Activated CD4-positive, alpha-beta T cell treated with anti-CD3 and anti-CD28 coated beads for 36 hours (primary cell): ENCODE measurements around the gene RUNX3. TPM values are rescaled to one million over a fixed set of nuclear protein-coding genes. Genes with fewer than 3 reads are reported as not detected.
"Not testable (repeated sequence)": the region's sequence is repeated elsewhere in the genome, so short reads cannot be mapped to it uniquely, and the experiment has no call there.

ENCODE experiments used
- ATAC-seq: fragments of 200-7000 bp; cut with Tn5 transposase; one replicate; pipeline ENCODE4 v1.10.0; 2021; ENCODE audit warnings: mild to moderate bottlenecking, moderate library complexity
- CTCF ChIA-PET: fragments of 350-600 bp; sonication (Branson Sonifier 250); formaldehyde crosslinking; loops from one replicate; lab custom pipeline; 2021; ENCODE audit warnings: antibody characterized with exemption; lab: Charles Lee
- POLR2A ChIA-PET: fragments of 350-600 bp; sonication (Branson Sonifier 250); formaldehyde crosslinking; loops from one replicate; lab custom pipeline; 2021; ENCODE audit warnings: antibody characterized with exemption, inconsistent platforms; lab: Charles Lee
- DNase-seq: peaks from one replicate; pipeline ENCODE4 v3.0.0-alpha.2; 2020
- H3K27ac Mint-ChIP-seq: one replicate; pipeline ENCODE4 v1.8.0; 2021; ENCODE audit warnings: mixed read lengths
- H3K27me3 Mint-ChIP-seq: one replicate; pipeline ENCODE4 v1.8.0; 2021; ENCODE audit warnings: mixed read lengths
- H3K36me3 Mint-ChIP-seq: one replicate; pipeline ENCODE4 v1.8.0; 2021; ENCODE audit warnings: low read depth, mixed read lengths
- H3K4me1 Mint-ChIP-seq: one replicate; pipeline ENCODE4 v1.8.0; 2021; ENCODE audit warnings: mixed read lengths
- H3K4me3 Mint-ChIP-seq: one replicate; pipeline ENCODE4 v1.8.0; 2021; ENCODE audit warnings: mild to moderate bottlenecking, moderate library complexity, mixed read lengths
- H3K9me3 Mint-ChIP-seq: one replicate; pipeline ENCODE4 v1.8.0; 2021; ENCODE audit warnings: low read depth, mixed read lengths
- intact Hi-C, 2 experiments: fragments of 100-400 bp; cut with DNase I in 1 of 2; cut with micrococcal nuclease in 1 of 2; formaldehyde crosslinking; loops; one replicate each; pipeline versions ENCODE4 v1.14.2 to v1.15.1; 2022 to 2024; cut with DNase I, micrococcal nuclease
- total RNA-seq, 2 experiments: library from RNA; stranded (reverse); gene quantifications; one replicate each; pipeline ENCODE4 v1.2.3, GENCODE V29; 2021

The RUNX3 gene
- total RNA-seq, 2 experiments from 2014 or later = 156 to 167 TPM

DNA sequence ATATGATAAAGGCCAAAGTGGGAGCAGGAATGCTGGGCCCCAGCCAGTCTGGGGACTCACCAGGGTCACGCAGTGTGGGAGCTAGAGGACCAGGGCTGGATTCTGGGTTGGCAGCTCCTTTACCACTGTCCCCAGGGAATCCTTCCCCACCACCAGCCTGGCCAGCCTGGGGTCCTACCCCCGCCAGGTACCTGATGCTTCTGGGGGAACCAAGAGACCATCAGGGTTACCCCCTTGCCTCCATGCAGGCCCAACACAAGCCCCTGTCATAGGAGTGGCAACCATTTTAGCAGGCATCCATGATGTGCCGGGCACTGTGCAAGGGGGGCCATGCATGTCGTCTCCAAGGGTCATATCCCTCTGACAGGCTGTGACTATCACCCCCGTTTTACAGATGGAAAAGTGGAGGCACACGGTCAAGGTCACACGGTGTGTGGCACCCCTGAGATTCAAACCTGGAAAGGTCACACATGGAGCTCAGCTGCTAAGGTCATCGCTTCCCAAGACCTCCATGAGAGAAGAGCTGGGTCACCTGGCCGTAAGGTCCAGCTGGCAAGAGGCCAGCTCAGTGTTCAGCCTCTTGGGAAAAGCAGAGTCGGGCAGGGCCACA is 16.4 kb downstream of the RUNX3 start:
- Mint-ChIP-seq H3K9me3 (no peaks in the 10 kb centered on the region), H3K27me3 (no peaks in the 10 kb centered on the region), H3K36me3 (peaks cover 76% of the 10 kb centered on the region), H3K27ac (peak overlapping the region; percentile 25), H3K4me3 (no peak overlapping the region), H3K4me1 (peaks cover 53% of the 10 kb centered on the region)
- POLR2A ChIA-PET = interaction anchor here (1.3 kb wide), 1 partner anchor 17 kb away, joined by 5 read pairs; the partner anchor contains the start of gene RUNX3
- ATAC-seq = no peak
- CTCF ChIA-PET = interaction anchor here (0.7 to 1.2 kb wide), 3 partner anchors 12 to 184 kb away, joined by 3 read pairs; no protein-coding TSS in a partner anchor
- intact Hi-C loops = no loop called here
- peak; percentile 22 for DNase-seq

GRCh38 chr1:24913274-24913604 is 16.8 kb downstream of the RUNX3 start:
- no peak for DNase-seq
- ChIA-PET POLR2A (interaction anchor here (1.3 kb wide), 1 partner anchor 17 kb away, joined by 5 read pairs; the partner anchor contains the start of gene RUNX3), CTCF (interaction anchor here (0.7 to 1.3 kb wide), 3 partner anchors 13 to 124 kb away, joined by 3 read pairs; no protein-coding TSS in a partner anchor)
- Mint-ChIP-seq H3K27me3 (no peaks in the 10 kb centered on the region), H3K27ac (peak overlapping the region; percentile 42), H3K9me3 (no peaks in the 10 kb centered on the region), H3K4me1 (peaks cover 48% of the 10 kb centered on the region), H3K36me3 (peaks cover 76% of the 10 kb centered on the region), H3K4me3 (no peak overlapping the region)
- no peak for ATAC-seq
- intact Hi-C loops = no loop called here

GRCh38 chr1:24912376-24913273 is 17.5 kb downstream of the RUNX3 start:
- ATAC-seq (peak; percentile 4), DNase-seq (peak; percentile 35)
- Mint-ChIP-seq H3K36me3 (peaks cover 77% of the 10 kb centered on the region), H3K4me3 (peak overlapping the region; percentile 3), H3K27ac (peak overlapping the region; percentile 71), H3K27me3 (no peaks in the 10 kb centered on the region), H3K4me1 (peaks cover 46% of the 10 kb centered on the region), H3K9me3 (no peaks in the 10 kb centered on the region)
- intact Hi-C loops = no loop called here
- ChIA-PET CTCF (interaction anchor here (1.2 to 1.3 kb wide), 2 partner anchors 20 to 124 kb away, joined by 3 read pairs; no protein-coding TSS in a partner anchor), POLR2A (interaction anchor here (0.6 to 1.3 kb wide), 2 partner anchors 18 to 69 kb away, joined by 5 read pairs; partner anchors contain the start of gene RUNX3)

GRCh38 chr1:24911651-24912155 is 18.4 kb downstream of the RUNX3 start:
- no peak for ATAC-seq
- intact Hi-C loops = loop anchor here in 1 of 2 experiments (1.0 kb wide), 1 partner anchor 19 kb away; the partner anchor contains the start of gene RUNX3
- H3K27me3 Mint-ChIP-seq = no peaks in the 10 kb centered on the region
- DNase-seq = no peak
- POLR2A ChIA-PET = interaction anchor here (0.6 to 1.1 kb wide), 2 partner anchors 15 to 19 kb away, joined by 3 to 4 read pairs; no protein-coding TSS in a partner anchor
- H3K4me1 Mint-ChIP-seq = peaks cover 45% of the 10 kb centered on the region
- CTCF ChIA-PET = interaction anchor here (0.6 to 1.6 kb wide), 6 partner anchors 9 to 746 kb away, joined by 3 to 6 read pairs (median 3); no protein-coding TSS in a partner anchor
- peak overlapping the region; percentile 10 for H3K4me3 Mint-ChIP-seq
- peaks cover 75% of the 10 kb centered on the region for H3K36me3 Mint-ChIP-seq
- no peaks in the 10 kb centered on the region for H3K9me3 Mint-ChIP-seq
- peak overlapping the region; percentile 71 for H3K27ac Mint-ChIP-seq

- peak; percentile 80 for ATAC-seq
- H3K9me3 Mint-ChIP-seq = no peaks in the 10 kb centered on the region
- H3K4me3 Mint-ChIP-seq = peak overlapping the region; percentile 10
- peak; percentile 78 for DNase-seq
- H3K36me3 Mint-ChIP-seq = peaks cover 75% of the 10 kb centered on the region
- peak overlapping the region; percentile 56 for H3K27ac Mint-ChIP-seq
- ChIA-PET CTCF (interaction anchor here (0.6 to 1.6 kb wide), 7 partner anchors 9 to 746 kb away, joined by 3 to 6 read pairs (median 3); no protein-coding TSS in a partner anchor), POLR2A (interaction anchor here (0.6 to 1.1 kb wide), 3 partner anchors 16 to 118 kb away, joined by 3 to 4 read pairs (median 3); no protein-coding TSS in a partner anchor)
- H3K4me1 Mint-ChIP-seq = peaks cover 45% of the 10 kb centered on the region
- intact Hi-C loops = loop anchor here in 1 of 2 experiments (1.0 kb wide), 1 partner anchor 19 kb away; the partner anchor contains the start of gene RUNX3
- H3K27me3 Mint-ChIP-seq = no peaks in the 10 kb centered on the region
Measured at GRCh38 chr1:24910751-24911650, 19.1 kb downstream of the RUNX3 start.

GRCh38 chr1:24910210-24910609 is 19.9 kb downstream of the RUNX3 start:
- Mint-ChIP-seq H3K4me1 (peaks cover 42% of the 10 kb centered on the region), H3K27ac (no peak overlapping the region), H3K9me3 (no peaks in the 10 kb centered on the region), H3K4me3 (no peak overlapping the region), H3K27me3 (no peaks in the 10 kb centered on the region), H3K36me3 (peaks cover 70% of the 10 kb centered on the region)
- DNase-seq (no peak), ATAC-seq (no peak)
- POLR2A ChIA-PET = no interaction called here
- CTCF ChIA-PET = interaction anchor here (0.8 to 1.6 kb wide), 3 partner anchors 10 to 295 kb away, joined by 3 read pairs; no protein-coding TSS in a partner anchor
- intact Hi-C loops = no loop called here

- ChIA-PET CTCF (interaction anchor here (0.7 kb wide), 1 partner anchor 17 kb away, joined by 3 read pairs; no protein-coding TSS in a partner anchor), POLR2A (interaction anchor here (0.8 kb wide), 1 partner anchor 1079 kb away, joined by 4 read pairs; no protein-coding TSS in a partner anchor)
- DNase-seq = peak; percentile 9
- Mint-ChIP-seq H3K4me3 (no peak overlapping the region), H3K36me3 (peaks cover 68% of the 10 kb centered on the region), H3K9me3 (no peaks in the 10 kb centered on the region), H3K4me1 (peaks cover 35% of the 10 kb centered on the region), H3K27me3 (no peaks in the 10 kb centered on the region), H3K27ac (peak overlapping the region; percentile 65)
- no peak for ATAC-seq
- intact Hi-C loops = no loop called here
Measured at GRCh38 chr1:24909388-24909898, 20.6 kb downstream of the RUNX3 start.

DNA sequence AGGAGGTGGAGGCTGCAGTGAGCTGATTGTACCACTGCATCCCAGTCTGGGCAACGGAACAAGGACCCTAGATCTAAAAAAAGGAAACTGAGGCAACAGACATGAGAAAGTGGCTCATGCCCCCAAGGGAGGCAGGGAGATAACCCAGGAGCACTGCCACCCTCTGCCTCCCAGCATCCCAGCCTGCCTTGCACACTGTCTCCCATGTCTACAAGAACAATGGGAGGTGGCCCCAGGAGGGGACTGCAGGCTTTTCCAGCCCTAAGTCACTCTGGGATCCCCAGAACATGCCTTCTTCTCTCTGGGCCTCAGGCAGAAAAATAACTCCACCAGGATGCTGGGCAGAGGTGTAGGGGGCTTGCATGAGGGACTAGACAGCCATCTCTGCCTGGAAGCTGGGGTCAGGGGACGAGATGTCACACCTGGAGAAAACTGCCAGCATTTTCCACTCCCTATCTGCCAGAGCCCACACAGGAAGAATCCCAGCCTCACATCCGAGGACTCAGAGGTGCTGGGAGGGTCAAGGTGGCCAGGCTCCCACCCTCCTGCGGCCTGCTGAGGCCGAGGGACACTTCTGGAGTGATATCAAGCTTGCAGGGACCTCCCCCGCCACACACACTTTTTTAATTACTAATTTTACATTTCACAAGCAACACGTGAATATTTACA is 21.4 kb downstream of the RUNX3 start:
- Mint-ChIP-seq H3K36me3 (peaks cover 71% of the 10 kb centered on the region), H3K27me3 (no peaks in the 10 kb centered on the region), H3K27ac (peak overlapping the region; percentile 65), H3K4me1 (peaks cover 33% of the 10 kb centered on the region), H3K4me3 (no peak overlapping the region), H3K9me3 (no peaks in the 10 kb centered on the region)
- ATAC-seq = no peak
- peak; percentile 4 for DNase-seq
- POLR2A ChIA-PET = interaction anchor here (0.6 to 0.8 kb wide), 2 partner anchors 865 to 1079 kb away, joined by 4 read pairs; no protein-coding TSS in a partner anchor
- intact Hi-C loops = no loop called here
- CTCF ChIA-PET = interaction anchor here (0.7 kb wide), 1 partner anchor 18 kb away, joined by 3 read pairs; no protein-coding TSS in a partner anchor

GRCh38 chr1:24907587-24908294 is 22.3 kb downstream of the RUNX3 start:
- H3K27me3 Mint-ChIP-seq, H3K9me3 Mint-ChIP-seq, POLR2A ChIA-PET, intact Hi-C loops, CTCF ChIA-PET, H3K4me3 Mint-ChIP-seq, ATAC-seq: not testable (repeated sequence)
- peaks cover 31% of the 10 kb centered on the region for H3K4me1 Mint-ChIP-seq
- peak overlapping the region; percentile 42 for H3K27ac Mint-ChIP-seq
- DNase-seq = peak; percentile 1
- H3K36me3 Mint-ChIP-seq = peaks cover 77% of the 10 kb centered on the region
